Testis (tissue), 3 donors: Measurements from ENCODE around the gene TMEM238. TPM values are rescaled to one million over a fixed set of nuclear protein-coding genes. Genes with fewer than 3 reads are reported as not detected.

Source experiments
- DNase-seq: peaks from one replicate; pipeline ENCODE4 v3.0.0-alpha.2; 2019
- H3K27ac ChIP-seq, 2 donors: fragments of 200-600 bp; sonication (generic); one replicate each; pipeline ENCODE4 v1.5.1; 2019
- H3K27me3 ChIP-seq: fragments of 200-600 bp; sonication (generic); one replicate; pipeline ENCODE4 v1.5.1; 2019
- H3K36me3 ChIP-seq: fragments of 200-600 bp; sonication (generic); one replicate; pipeline ENCODE4 v1.5.1; 2017; ENCODE audit warnings: low read depth; ENCODE audit errors: missing control alignments
- H3K4me1 ChIP-seq: fragments of 200-600 bp; sonication (generic); one replicate; pipeline ENCODE4 v1.5.1; 2019
- H3K4me3 ChIP-seq, 2 donors: fragments of 200-600 bp; sonication (generic); one replicate each; pipeline ENCODE4 v1.5.1; 2017 to 2019
- H3K9me3 ChIP-seq: fragments of 200-600 bp; sonication (generic); one replicate; pipeline ENCODE4 v1.5.1; 2017
- POLR2A ChIP-seq: fragments of 450-650 bp; IDR thresholded peaks from one replicate; pipeline ENCODE4 v1.6.1; 2017; ENCODE audit warnings: antibody characterized with exemption, mild to moderate bottlenecking, moderate library complexity
- WGBS, 2 donors: methylation state at CpG; one replicate each; pipeline ENCODE4 v1.1.5; 2018; 5-methylcytosine and 5-hydroxymethylcytosine counted together
- intact Hi-C: fragments of 100-400 bp; cut with DNase I; formaldehyde crosslinking; loops from one replicate; pipeline ENCODE4 v1.15.1; 2023; ENCODE audit warnings: low total_unique reads
- polyA plus RNA-seq: library from polyadenylated mRNA; stranded (reverse); fragments of 350-450 nt; fragmentation: Illumina TruSeq; extraction: RNeasy Lipid Tissue Mini Kit (QIAGEN cat#74804); gene quantifications from one replicate; pipeline ENCODE4 v1.2.3, GENCODE V29; 2014; ENCODE audit warnings: low read depth, low replicate concordance; ENCODE audit not compliant: insufficient read depth
- total RNA-seq, 2 donors: library from RNA; depleted of rRNA; stranded (reverse); fragments of >200 nt; gene quantifications; one replicate each; pipeline ENCODE4 v1.2.3, GENCODE V29; 2016
- TF ChIP-seq, protein P1 (sequence below), 3 experiments: fragments of 450-650 bp in 2 of 3; fragments of 200-600 bp in 1 of 3; sonication (generic) in 1 of 3; IDR thresholded peaks; one replicate each; pipeline ENCODE4 v1.5.1; 2016 to 2019; ENCODE audit warnings: antibody characterized with exemption in 3 of 3, mild to moderate bottlenecking in 2 of 3, moderate library complexity in 1 of 3

TMEM238 gene
- total and polyA plus RNA-seq, 3 donors from 2014 or later, result 0.91 to 6.4 (median 1.7) TPM

DNA sequence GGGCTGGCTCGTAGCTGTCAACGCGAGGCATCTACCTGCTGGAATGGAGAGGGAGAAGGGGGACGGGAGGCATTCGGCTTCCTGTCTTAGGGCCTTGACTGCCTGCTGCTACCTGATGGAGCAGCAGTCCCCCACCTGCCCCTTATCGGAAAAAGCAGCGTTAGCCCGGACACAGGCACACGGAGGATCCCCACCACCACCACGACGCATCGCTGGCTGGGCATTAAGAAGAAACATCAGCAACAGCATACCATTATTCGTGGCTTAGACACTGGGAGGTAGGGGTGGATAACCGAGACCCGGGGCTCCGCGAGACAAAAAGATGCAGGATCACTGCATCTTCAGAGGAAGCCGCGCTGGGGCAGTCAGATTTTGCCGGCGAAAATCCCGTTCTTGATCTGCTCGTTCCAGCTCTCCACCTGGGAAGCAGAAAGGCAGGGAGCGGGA is 30.7 kb downstream of the TMEM238 start:
- DNase-seq, result no peak
- WGBS, 2 donors, result 0 to 2% methylated on average over 5 to 24 of the region's 24 CpGs
- no peaks in the 10 kb centered on the region for H3K36me3 ChIP-seq
- H3K27me3 ChIP-seq, result no peaks in the 10 kb centered on the region
- H3K9me3 ChIP-seq, result no peaks in the 10 kb centered on the region
- TF ChIP-seq POLR2A, result no peak
- TF ChIP-seq, protein P1, sequence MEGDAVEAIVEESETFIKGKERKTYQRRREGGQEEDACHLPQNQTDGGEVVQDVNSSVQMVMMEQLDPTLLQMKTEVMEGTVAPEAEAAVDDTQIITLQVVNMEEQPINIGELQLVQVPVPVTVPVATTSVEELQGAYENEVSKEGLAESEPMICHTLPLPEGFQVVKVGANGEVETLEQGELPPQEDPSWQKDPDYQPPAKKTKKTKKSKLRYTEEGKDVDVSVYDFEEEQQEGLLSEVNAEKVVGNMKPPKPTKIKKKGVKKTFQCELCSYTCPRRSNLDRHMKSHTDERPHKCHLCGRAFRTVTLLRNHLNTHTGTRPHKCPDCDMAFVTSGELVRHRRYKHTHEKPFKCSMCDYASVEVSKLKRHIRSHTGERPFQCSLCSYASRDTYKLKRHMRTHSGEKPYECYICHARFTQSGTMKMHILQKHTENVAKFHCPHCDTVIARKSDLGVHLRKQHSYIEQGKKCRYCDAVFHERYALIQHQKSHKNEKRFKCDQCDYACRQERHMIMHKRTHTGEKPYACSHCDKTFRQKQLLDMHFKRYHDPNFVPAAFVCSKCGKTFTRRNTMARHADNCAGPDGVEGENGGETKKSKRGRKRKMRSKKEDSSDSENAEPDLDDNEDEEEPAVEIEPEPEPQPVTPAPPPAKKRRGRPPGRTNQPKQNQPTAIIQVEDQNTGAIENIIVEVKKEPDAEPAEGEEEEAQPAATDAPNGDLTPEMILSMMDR (IDR thresholded peaks at IDR 0.05), result no peak
- intact Hi-C loops, result no loop called here
- H3K4me1 ChIP-seq, result peaks cover 8% of the 10 kb centered on the region
- H3K27ac ChIP-seq, result no peak overlapping the region
- peak overlapping the region; percentile 44 to 58 for H3K4me3 ChIP-seq

- H3K9me3 ChIP-seq, result no peaks in the 10 kb centered on the region
- intact Hi-C loops, result no loop called here
- DNase-seq, result no peak
- peaks cover 8% of the 10 kb centered on the region for H3K4me1 ChIP-seq
- WGBS, 2 donors, result 54 to 55% methylated on average over 25 of the region's 25 CpGs
- no peaks in the 10 kb centered on the region for H3K27me3 ChIP-seq
- TF ChIP-seq POLR2A, result no peak
- TF ChIP-seq, protein P1 (IDR thresholded peaks at IDR 0.05), result no peak
- H3K27ac ChIP-seq, result no peak overlapping the region
- no peak overlapping the region for H3K4me3 ChIP-seq
- H3K36me3 ChIP-seq, result no peaks in the 10 kb centered on the region
Measured at GRCh38 chr19:55352549-55353145, 31.4 kb downstream of the TMEM238 start.

GRCh38 chr19:55352040-55352439 is 32.1 kb downstream of the TMEM238 start:
- no peak for DNase-seq
- Histone ChIP-seq H3K36me3 (no peaks in the 10 kb centered on the region), H3K27ac (no peak overlapping the region), H3K4me1 (peaks cover 8% of the 10 kb centered on the region), H3K9me3 (no peaks in the 10 kb centered on the region), H3K4me3 (no peak overlapping the region), H3K27me3 (no peaks in the 10 kb centered on the region)
- WGBS, 2 donors, result 87% methylated on average over 6 of the region's 6 CpGs; no CpG with 5 or more reads in 1 of the 2 donors
- intact Hi-C loops, result no loop called here
- TF ChIP-seq POLR2A, result no peak
- TF ChIP-seq, protein P1 (IDR thresholded peaks at IDR 0.05), result no peak

GRCh38 chr19:55350620-55351315 is 33.3 kb downstream of the TMEM238 start:
- intact Hi-C loops, result no loop called here
- TF ChIP-seq POLR2A, result no peak
- TF ChIP-seq, protein P1 (IDR thresholded peaks at IDR 0.05), result no peak
- no peaks in the 10 kb centered on the region for H3K27me3 ChIP-seq
- no peak for DNase-seq
- no peak overlapping the region for H3K4me3 ChIP-seq
- WGBS, 2 donors, result 81 to 89% methylated on average over 10 to 11 of the region's 11 CpGs
- no peak overlapping the region for H3K27ac ChIP-seq
- H3K36me3 ChIP-seq, result no peaks in the 10 kb centered on the region
- peaks cover 8% of the 10 kb centered on the region for H3K4me1 ChIP-seq
- H3K9me3 ChIP-seq, result no peaks in the 10 kb centered on the region
